ENCODE data around the gene HOXC6. TPM values are rescaled to one million over a fixed set of nuclear protein-coding genes. Genes with fewer than 3 reads are reported as not detected.

The HOXC6 gene
- polyA plus RNA-seq, 1 experiment: 0.02 TPM

GRCh38 chr12:54036620-54037359, 8.6 kb downstream of the HOXC6 start:
- Histone ChIP-seq H3K27me3 (ENCODE audit: control insufficient read depth, insufficient read depth, low read length) (peaks cover 80% of the 10 kb centered on the region), H3K9me3 (ENCODE audit: control insufficient read depth, insufficient read depth, low read length) (peaks cover 21% of the 10 kb centered on the region), H3K4me3 (ENCODE audit: low read depth, low read length) (no peak overlapping the region), H3K27ac (ENCODE audit: low read depth, low read length) (no peak overlapping the region)
- ChIA-PET CTCF (no interaction called here), POLR2A (no interaction called here)
- no peak for DNase-seq (ENCODE audit: low read depth, low spot score)
- no peak for TF ChIP-seq CTCF (IDR thresholded peaks at IDR 0.05; ENCODE audit: low read depth, low read length)

- POLR2A ChIA-PET: no interaction called here
- no peak overlapping the region for H3K4me3 ChIP-seq (ENCODE audit: low read depth, low read length)
- TF ChIP-seq CTCF (IDR thresholded peaks at IDR 0.05; ENCODE audit: low read depth, low read length): no peak
Measured at GRCh38 chr12:54037360-54038283, 9.4 kb downstream of the HOXC6 start.

GRCh38 chr12:54038284-54038870, 10.1 kb downstream of the HOXC6 start:
- Histone ChIP-seq H3K9me3 (ENCODE audit: control insufficient read depth, insufficient read depth, low read length) (peaks cover 8% of the 10 kb centered on the region), H3K4me3 (ENCODE audit: low read depth, low read length) (no peak overlapping the region), H3K27me3 (ENCODE audit: control insufficient read depth, insufficient read depth, low read length) (peaks cover 70% of the 10 kb centered on the region), H3K27ac (ENCODE audit: low read depth, low read length) (no peak overlapping the region)
- no peak for DNase-seq (ENCODE audit: low read depth, low spot score)
- POLR2A ChIA-PET: no interaction called here
- no peak for TF ChIP-seq CTCF (IDR thresholded peaks at IDR 0.05; ENCODE audit: low read depth, low read length)
- CTCF ChIA-PET: no interaction called here

More at GRCh38 chr12:54037360-54038283, 9.4 kb downstream of the HOXC6 start:
- CTCF ChIA-PET: no interaction called here
- Histone ChIP-seq H3K27ac (ENCODE audit: low read depth, low read length) (no peak overlapping the region), H3K9me3 (ENCODE audit: control insufficient read depth, insufficient read depth, low read length) (peaks cover 16% of the 10 kb centered on the region), H3K27me3 (ENCODE audit: control insufficient read depth, insufficient read depth, low read length) (peaks cover 74% of the 10 kb centered on the region)
- DNase-seq (ENCODE audit: low read depth, low spot score): no peak

- no peak overlapping the region for H3K27ac ChIP-seq (ENCODE audit: low read depth, low read length)
- no peak for DNase-seq (ENCODE audit: low read depth, low spot score)
- POLR2A ChIA-PET: no interaction called here
- TF ChIP-seq CTCF (IDR thresholded peaks at IDR 0.05; ENCODE audit: low read depth, low read length): no peak
- no peak overlapping the region for H3K4me3 ChIP-seq (ENCODE audit: low read depth, low read length)
- peaks cover 4% of the 10 kb centered on the region for H3K9me3 ChIP-seq (ENCODE audit: control insufficient read depth, insufficient read depth, low read length)
- CTCF ChIA-PET: no interaction called here
- H3K27me3 ChIP-seq (ENCODE audit: control insufficient read depth, insufficient read depth, low read length): peaks cover 66% of the 10 kb centered on the region
Measured at GRCh38 chr12:54038871-54039414, 10.7 kb downstream of the HOXC6 start.

Measured in AG04450 (cell line).